AG04450 (cell line): ENCODE data around the gene PHIP. TPM values are rescaled to one million over a fixed set of nuclear protein-coding genes. Genes with fewer than 3 reads are reported as not detected.

ENCODE experiments used
- CTCF ChIA-PET: fragments of 300-600, 350-600 bp; formaldehyde crosslinking; extraction: SDS; loops from one replicate; lab custom pipeline; 2022; ENCODE audit warnings: antibody characterized with exemption, inconsistent platforms; lab: Charles Lee
- POLR2A ChIA-PET: fragments of 350-600 bp; formaldehyde crosslinking; extraction: SDS; loops from one replicate; lab custom pipeline; 2021; ENCODE audit warnings: antibody characterized with exemption, inconsistent platforms; lab: Yijun Ruan, JAX
- DNase-seq: peaks from one replicate; pipeline ENCODE4 v3.0.0-alpha.2; 2011; ENCODE audit warnings: low read depth, low spot score
- H3K27ac ChIP-seq: one replicate; pipeline ENCODE4 v1.5.1; 2012; ENCODE audit warnings: low read depth, low read length, control low read depth
- H3K27me3 ChIP-seq: one replicate; pipeline ENCODE4 v1.6.0; 2012; ENCODE audit warnings: low read length; ENCODE audit not compliant: control insufficient read depth, insufficient read depth
- H3K4me3 ChIP-seq: 2 replicates; pipeline ENCODE4 v1.5.1; 2011; ENCODE audit warnings: mild to moderate bottlenecking, low read depth, low read length, control low read depth
- H3K9me3 ChIP-seq: 2 replicates; pipeline ENCODE4 v1.5.1; 2012; ENCODE audit warnings: low read length; ENCODE audit not compliant: control insufficient read depth, insufficient read depth
- CTCF ChIP-seq: IDR thresholded peaks from 2 replicates; pipeline ENCODE4 v1.5.1; 2011; ENCODE audit warnings: low read depth, low read length, control low read depth, inconsistent platforms
- polyA plus RNA-seq: library from polyadenylated mRNA; depleted of rRNA; stranded (reverse); fragments of >200 nt; gene quantifications from 2 replicates; pipeline ENCODE4 v1.2.3, GENCODE V29; 2011

Gene PHIP
- polyA plus RNA-seq, 1 experiment: 11.1 TPM

- no peaks in the 10 kb centered on the region for H3K9me3 ChIP-seq
- no peaks in the 10 kb centered on the region for H3K27me3 ChIP-seq
- ChIA-PET CTCF (interaction anchor here (0.6 to 1.7 kb wide), 8 partner anchors 9 to 29 kb away, joined by 3 to 5 read pairs (median 3); no protein-coding TSS in a partner anchor), POLR2A (no interaction called here)
- no peak overlapping the region for H3K27ac ChIP-seq
- no peak for DNase-seq
- no peak overlapping the region for H3K4me3 ChIP-seq
- peak; percentile 66 for TF ChIP-seq CTCF
Measured at GRCh38 chr6:79048611-79049010, 29.4 kb downstream of the PHIP start.

- H3K27me3 ChIP-seq: no peaks in the 10 kb centered on the region
- H3K4me3 ChIP-seq: no peak overlapping the region
- no peaks in the 10 kb centered on the region for H3K9me3 ChIP-seq
- POLR2A ChIA-PET: no interaction called here
- no peak overlapping the region for H3K27ac ChIP-seq
- CTCF ChIA-PET: no interaction called here
- DNase-seq: no peak
- TF ChIP-seq CTCF: no peak
Measured at GRCh38 chr6:79047072-79047471, 31.0 kb downstream of the PHIP start.

- CTCF ChIA-PET: no interaction called here
- POLR2A ChIA-PET: no interaction called here
- no peak overlapping the region for H3K27ac ChIP-seq
Measured at GRCh38 chr6:79045966-79046365, 32.1 kb downstream of the PHIP start.

GRCh38 chr6:79042799-79043126 is 35.3 kb downstream of the PHIP start:
- ChIA-PET POLR2A (no interaction called here), CTCF (no interaction called here)
- Histone ChIP-seq H3K9me3 (peaks cover 2% of the 10 kb centered on the region; the same call in 1 of the 2 replicates), H3K27ac (no peak overlapping the region), H3K4me3 (no peak overlapping the region), H3K27me3 (no peaks in the 10 kb centered on the region)
- no peak for TF ChIP-seq CTCF
- no peak for DNase-seq

More at GRCh38 chr6:79045966-79046365, 32.1 kb downstream of the PHIP start:
- no peak for TF ChIP-seq CTCF
- H3K9me3 ChIP-seq: no peaks in the 10 kb centered on the region
- no peaks in the 10 kb centered on the region for H3K27me3 ChIP-seq
- H3K4me3 ChIP-seq: no peak overlapping the region
- no peak for DNase-seq

GRCh38 chr6:79042088-79042798 is 35.8 kb downstream of the PHIP start:
- no peak for DNase-seq
- Histone ChIP-seq H3K4me3 (no peak overlapping the region), H3K27me3 (no peaks in the 10 kb centered on the region), H3K9me3 (peaks cover 2% of the 10 kb centered on the region; the same call in 1 of the 2 replicates), H3K27ac (no peak overlapping the region)
- POLR2A ChIA-PET: no interaction called here
- CTCF ChIA-PET: no interaction called here
- TF ChIP-seq CTCF: no peak
